ENCODE measurements around the gene SMAD9.
A peak's percentile ranks its signal among the peaks of the same experiment; 100 is the strongest.

SMAD9 gene

DNA sequence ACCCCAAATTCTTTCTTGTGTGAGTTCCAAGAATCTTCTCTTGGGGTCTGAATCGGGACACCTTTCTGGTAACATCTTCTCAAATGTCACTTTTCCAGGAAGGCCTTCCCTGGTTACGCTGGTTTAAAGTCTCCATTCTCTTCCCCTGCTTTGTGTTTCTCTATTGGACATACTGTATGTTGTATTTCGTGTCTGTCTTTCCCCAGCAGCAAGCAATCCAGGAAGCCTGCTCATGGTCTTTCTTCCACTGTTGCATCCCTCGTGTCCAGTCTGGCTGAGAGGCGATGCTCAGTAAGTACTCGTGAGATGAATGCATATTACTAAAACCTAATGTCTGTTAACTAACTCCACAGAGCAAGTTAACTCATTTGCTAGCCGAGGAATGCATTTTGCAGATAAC, 57.3 kb downstream of the SMAD9 start:
- DNase-seq (ENCODE audit: low read depth): no peak

DNA sequence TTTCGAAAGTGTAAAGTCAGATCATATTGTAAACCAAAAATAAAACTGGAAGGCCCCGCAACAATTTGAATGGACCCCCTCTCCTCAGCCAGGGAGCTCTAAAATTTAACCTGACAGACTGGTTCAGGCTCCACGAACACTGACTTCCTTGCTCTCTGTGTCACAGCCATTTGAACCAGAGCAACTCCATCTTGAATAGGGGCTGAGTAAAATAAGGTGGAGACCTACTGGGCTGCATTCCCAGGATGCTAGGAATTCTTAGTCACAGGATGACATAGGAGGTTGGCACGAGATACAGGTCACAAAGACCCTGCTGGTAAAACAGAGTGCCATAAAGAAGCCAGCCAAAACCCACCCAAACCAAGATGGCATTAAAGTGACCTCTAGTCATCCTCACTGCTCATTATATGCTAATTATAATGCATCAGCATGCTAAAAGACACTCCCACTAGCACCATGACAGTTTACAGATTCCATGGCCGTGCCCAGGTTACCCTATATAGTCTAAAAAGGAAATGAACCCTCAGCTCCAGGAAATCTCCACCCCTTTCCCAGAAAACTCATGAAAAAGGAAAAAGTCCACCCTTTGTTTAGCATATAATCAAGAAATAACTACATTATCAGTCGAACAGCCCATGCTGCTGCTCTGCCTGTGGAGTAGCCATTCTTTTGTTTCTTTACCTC, 57.9 kb downstream of the SMAD9 start:
- DNase-seq (ENCODE audit: low read depth): no peak

GRCh38 chr13:36859259-36859658, 60.8 kb downstream of the SMAD9 start:
- no peak for DNase-seq (ENCODE audit: low read depth)

DNA sequence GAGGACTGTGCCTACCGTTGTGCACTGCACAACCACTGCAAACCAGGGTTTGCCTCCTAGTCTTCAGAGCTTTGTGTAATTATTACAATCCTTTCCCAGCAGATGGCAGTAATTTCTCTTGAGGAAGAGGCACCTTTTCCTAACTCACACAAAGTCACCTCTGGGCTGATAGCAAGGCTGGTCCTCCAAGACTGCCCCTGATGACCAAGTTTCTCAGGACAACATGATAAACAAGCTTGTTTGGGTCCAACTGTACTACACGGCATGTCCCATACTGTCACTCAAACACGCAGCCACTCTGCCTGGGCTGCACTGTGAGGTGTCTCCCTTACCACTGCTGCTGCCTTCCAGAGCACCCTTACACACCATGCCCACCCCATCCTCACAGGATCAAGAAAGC, 61.7 kb downstream of the SMAD9 start:
- peak; percentile 45 for DNase-seq (ENCODE audit: low read depth)

DNA sequence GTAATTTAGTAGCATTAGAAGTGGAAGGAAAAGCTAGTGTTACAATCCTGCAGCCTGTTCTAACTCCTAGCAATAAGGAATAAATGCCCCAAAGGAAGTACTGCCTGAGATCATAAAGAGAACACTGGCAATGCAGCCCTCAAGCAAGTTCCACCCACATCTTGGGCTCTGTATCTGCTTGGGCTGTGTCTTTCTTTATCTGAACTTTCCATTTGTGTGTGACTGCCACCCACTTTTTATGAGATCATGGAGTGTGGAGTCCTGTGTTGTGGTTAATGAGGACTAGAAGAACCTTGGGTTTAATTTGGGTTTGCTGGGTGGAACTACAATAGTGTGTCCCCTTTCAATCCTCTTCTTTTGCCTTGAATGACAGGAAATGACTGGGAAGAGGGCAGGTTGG, 62.8 kb downstream of the SMAD9 start:
- DNase-seq (ENCODE audit: low read depth): no peak

DNA sequence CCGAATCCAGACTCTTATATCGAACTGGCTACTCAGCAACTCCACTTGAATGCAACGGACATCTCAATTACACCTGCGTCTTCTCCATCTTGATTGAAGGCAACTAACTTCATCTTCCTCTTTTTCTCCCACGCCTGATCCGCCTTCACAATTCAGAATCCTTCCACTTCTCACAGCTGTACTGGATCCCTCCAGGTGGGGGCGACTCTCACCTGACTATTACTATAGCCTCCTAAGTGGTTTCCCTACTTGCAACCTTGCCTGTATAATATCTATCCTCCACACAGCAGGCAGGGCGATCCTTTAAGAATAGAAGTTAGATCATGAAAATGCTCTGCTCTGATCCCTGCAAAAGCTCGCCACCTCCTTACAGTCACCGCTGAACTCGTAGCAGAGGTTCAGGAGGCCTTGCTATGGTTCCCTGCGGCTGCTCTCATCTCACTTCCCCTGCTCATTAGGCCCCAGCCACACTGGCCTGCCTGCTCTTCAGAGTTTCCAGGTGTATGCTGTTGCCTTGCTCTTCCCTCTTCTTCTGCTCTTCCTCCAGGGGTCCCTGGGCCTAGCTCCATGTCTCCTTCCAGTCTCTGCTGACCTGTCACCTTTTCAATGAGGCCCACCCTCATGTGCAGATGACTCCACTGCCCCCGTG, 69.1 kb downstream of the SMAD9 start:
- no peak for DNase-seq (ENCODE audit: low read depth)

- DNase-seq (ENCODE audit: low read depth): no peak
Measured at GRCh38 chr13:36848199-36848982, 71.6 kb downstream of the SMAD9 start.

DNA sequence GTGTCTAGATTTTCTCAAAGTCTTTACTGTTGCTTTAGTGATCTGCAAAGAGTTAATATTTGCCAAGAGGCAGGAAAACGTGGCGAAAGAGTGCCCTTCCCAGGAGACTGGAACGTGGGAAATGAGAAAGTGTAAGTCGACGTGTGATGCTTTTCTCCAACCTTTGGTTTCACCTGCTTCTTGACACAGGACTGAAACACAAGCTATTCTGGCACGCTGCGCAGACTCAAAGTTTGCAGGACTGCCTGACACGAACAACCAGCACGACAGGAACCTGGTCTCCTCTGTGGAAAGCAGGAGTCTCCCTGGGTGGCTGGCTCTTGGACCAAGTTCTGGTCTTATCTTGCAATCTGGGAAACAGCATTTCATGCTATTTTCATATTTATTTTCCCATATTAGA, 72.4 kb downstream of the SMAD9 start:
- no peak for DNase-seq (ENCODE audit: low read depth)

DNA sequence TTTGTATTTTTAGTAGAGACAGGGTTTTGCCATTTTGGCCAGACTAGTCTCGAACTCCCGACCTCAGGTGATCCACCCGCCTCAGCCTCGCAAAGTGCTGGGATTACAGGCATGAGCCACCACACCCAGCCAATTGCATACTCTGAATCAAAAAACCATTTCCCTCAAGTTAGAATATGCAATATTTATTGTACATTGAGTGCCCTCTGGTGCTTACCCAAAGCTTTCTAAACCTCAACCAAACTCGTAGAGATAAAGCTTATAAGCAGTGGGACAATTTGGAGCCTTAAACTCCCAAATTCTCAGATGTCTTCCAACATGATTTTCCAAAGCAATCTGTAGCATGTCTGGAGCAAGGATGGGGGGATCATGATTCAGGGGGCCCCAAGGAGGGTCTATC, 78.6 kb downstream of the SMAD9 start:
- DNase-seq (ENCODE audit: low read depth): no peak

GRCh38 chr13:36840718-36841250, 79.3 kb downstream of the SMAD9 start:
- DNase-seq (ENCODE audit: low read depth): no peak

- no peak for DNase-seq (ENCODE audit: low read depth)
Measured at GRCh38 chr13:36839981-36840380, 80.1 kb downstream of the SMAD9 start.

DNA sequence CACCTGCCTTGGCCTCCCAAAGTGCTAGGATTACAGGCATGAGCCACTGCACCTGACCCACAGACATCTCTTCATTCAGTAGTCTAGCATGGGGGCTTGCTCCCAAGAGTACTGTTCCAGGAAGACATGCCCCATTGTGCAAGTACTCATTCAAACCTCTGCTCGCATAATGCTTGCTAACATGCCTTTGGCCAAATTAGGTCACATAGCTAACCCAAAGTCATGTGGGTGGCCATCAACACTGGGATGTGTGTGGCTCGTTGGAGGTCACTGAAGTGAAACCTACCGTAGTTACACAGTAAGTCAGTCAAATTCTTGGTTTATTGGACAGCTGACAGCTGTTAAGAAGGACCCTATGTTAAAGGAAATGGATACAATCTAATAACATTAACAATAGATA, 80.8 kb downstream of the SMAD9 start:
- DNase-seq (ENCODE audit: low read depth): no peak

GRCh38 chr13:36837354-36838092, 82.5 kb downstream of the SMAD9 start:
- no peak for DNase-seq (ENCODE audit: low read depth)

DNA sequence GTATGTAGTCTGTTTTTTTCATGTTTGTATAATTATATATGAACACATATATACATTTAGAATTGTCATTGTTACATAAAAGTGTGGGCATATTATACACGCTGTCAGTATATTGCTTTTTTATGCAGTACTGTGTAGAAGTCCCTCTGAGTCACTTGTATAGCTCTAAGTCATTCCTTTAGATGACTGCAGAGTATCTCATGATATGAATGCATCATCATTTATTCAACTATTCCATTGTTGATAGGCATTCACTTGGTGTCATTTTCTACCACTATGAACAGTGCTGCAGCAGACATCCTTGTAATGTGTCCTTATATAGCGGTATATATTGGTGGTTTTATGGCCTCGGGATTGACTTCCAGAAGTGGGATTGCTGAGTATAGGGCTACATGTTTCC, 85.7 kb downstream of the SMAD9 start:
- no peak for DNase-seq (ENCODE audit: low read depth)

- DNase-seq (ENCODE audit: low read depth): no peak
Measured at GRCh38 chr13:36831291-36831690, 88.7 kb downstream of the SMAD9 start.

DNA sequence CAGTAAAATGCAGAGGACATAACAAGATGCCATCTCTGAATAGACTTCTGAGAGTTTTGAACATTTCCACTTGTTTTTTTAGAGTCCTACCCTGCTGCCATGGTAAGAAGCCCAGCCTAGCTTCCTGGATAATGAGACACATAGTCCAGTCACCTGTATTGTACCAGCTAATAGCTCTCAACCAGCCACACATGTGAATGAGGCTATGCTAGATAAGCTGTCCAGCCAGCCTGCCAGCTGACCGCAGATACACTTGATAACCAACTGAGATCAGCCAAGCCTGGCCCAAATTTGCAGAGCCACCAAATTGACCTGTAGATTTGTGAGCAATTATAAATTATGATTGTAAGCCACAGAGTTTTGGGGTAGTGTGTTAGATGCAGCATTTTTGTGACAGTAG, 90.3 kb downstream of the SMAD9 start:
- DNase-seq (ENCODE audit: low read depth): no peak

- DNase-seq (ENCODE audit: low read depth): no peak
Measured at GRCh38 chr13:36822785-36823184, 97.3 kb downstream of the SMAD9 start.

GRCh38 chr13:36820222-36820621, 99.8 kb downstream of the SMAD9 start:
- no peak for DNase-seq (ENCODE audit: low read depth)

- DNase-seq (ENCODE audit: low read depth): peak; percentile 10
Measured at GRCh38 chr13:36819739-36820090, 100.3 kb downstream of the SMAD9 start.

GRCh38 chr13:36818804-36819738, 101.0 kb downstream of the SMAD9 start, which contains the start of gene RFXAP:
Gene RFXAP, plus strand, starts transcription at chr13:36819222. Its CDS starts 136 bp downstream, at chr13:36819358.
- DNase-seq (ENCODE audit: low read depth): peak; percentile 81
